GM21515 (cell line): ENCODE results near the gene AXIN1.
"Not testable (repeated sequence)": the region's sequence is repeated elsewhere in the genome, so short reads cannot be mapped to it uniquely, and the experiment has no call there.

Experiments used
- ATAC-seq: cut with Tn5 transposase; IDR thresholded peaks from one replicate; pipeline ENCODE4 v1.9.1; 2021; ENCODE audit not compliant: unreplicated experiment

The AXIN1 gene

GRCh38 chr16:352547-353403 lies at the start of gene AXIN1:
Gene AXIN1 (minus strand): TSS chr16:352723. CDS start chr16:347025, 5,698 bp downstream.
- ATAC-seq: peak; percentile 60

GRCh38 chr16:401468-402348 lies 49.2 kb upstream of the AXIN1 start, which contains the start of gene DECR2:
Gene DECR2 (plus strand): TSS chr16:401885. CDS start chr16:401964, 79 bp downstream.
- peak; percentile 44 for ATAC-seq

- ATAC-seq: no peak
Measured at GRCh38 chr16:400061-400591, 47.6 kb upstream of the AXIN1 start.

- no peak for ATAC-seq
Measured at GRCh38 chr16:399340-400019, 47.0 kb upstream of the AXIN1 start.

- no peak for ATAC-seq
Measured at GRCh38 chr16:398561-399339, 46.2 kb upstream of the AXIN1 start.

GRCh38 chr16:397736-398332 lies 45.3 kb upstream of the AXIN1 start:
- ATAC-seq: no peak

- no peak for ATAC-seq
Measured at GRCh38 chr16:397135-397661, 44.7 kb upstream of the AXIN1 start, which contains the start of gene NME4. Gene NME4 (plus strand): TSS chr16:397199. CDS start chr16:397223, 24 bp downstream.

- no peak for ATAC-seq
Measured at GRCh38 chr16:396605-397004, 44.1 kb upstream of the AXIN1 start.

- no peak for ATAC-seq
Measured at GRCh38 chr16:396199-396598, 43.7 kb upstream of the AXIN1 start.

GRCh38 chr16:392450-393030 lies 40.0 kb upstream of the AXIN1 start:
- no peak for ATAC-seq

- ATAC-seq: no peak
Measured at GRCh38 chr16:391885-392335, 39.4 kb upstream of the AXIN1 start.

- ATAC-seq: no peak
Measured at GRCh38 chr16:389352-389751, 36.8 kb upstream of the AXIN1 start.

GRCh38 chr16:387761-388666 lies 35.5 kb upstream of the AXIN1 start:
- not testable (repeated sequence) for ATAC-seq

GRCh38 chr16:386641-387156 lies 34.2 kb upstream of the AXIN1 start:
- ATAC-seq: no peak

- ATAC-seq: no peak
Measured at GRCh38 chr16:383326-384051, 31.0 kb upstream of the AXIN1 start.

- ATAC-seq: peak; percentile 47
Measured at GRCh38 chr16:381789-382717, 29.5 kb upstream of the AXIN1 start, which contains the start of gene PGAP6. Gene PGAP6 (minus strand): TSS chr16:381978. CDS start chr16:381821, 157 bp downstream.
